CD4-positive, alpha-beta T cell (primary cell): ENCODE data around the gene SLC22A8. TPM values are rescaled to one million over a fixed set of nuclear protein-coding genes. Genes with fewer than 3 reads are reported as not detected.

Experiments used
- ATAC-seq: fragments of 200-7000 bp; cut with Tn5 transposase; one replicate; pipeline ENCODE4 v1.10.0; 2022; ENCODE audit warnings: mild to moderate bottlenecking; ENCODE audit not compliant: poor library complexity
- CTCF ChIA-PET: fragments of 350-600 bp; sonication (Branson Sonifier 250); formaldehyde crosslinking; loops from one replicate; lab custom pipeline; 2021; ENCODE audit warnings: antibody characterized with exemption, inconsistent platforms; lab: Charles Lee
- POLR2A ChIA-PET: fragments of 350-600 bp; sonication (Branson Sonifier 250); formaldehyde crosslinking; loops from one replicate; lab custom pipeline; 2021; ENCODE audit warnings: antibody characterized with exemption, inconsistent platforms; lab: Charles Lee
- DNase-seq, 14 experiments: peaks; one replicate each; pipeline ENCODE4 v3.0.0-alpha.2; 2013 to 2020; ENCODE audit warnings: mixed read lengths in 2 of 14
- H3K27ac ChIP-seq, 2 donors: one replicate each; pipeline versions ENCODE4 v1.5.1 to v1.7.0; 2013; ENCODE audit warnings: low read length in 2 of 2, low read depth in 1 of 2, mild to moderate bottlenecking in 1 of 2
- H3K27me3 ChIP-seq, 2 experiments: 1 replicate in 1 of 2; 2 replicates in 1 of 2; pipeline versions ENCODE4 v1.6.1 to v1.7.0; 2013; ENCODE audit warnings: low read length in 2 of 2, control low read depth in 1 of 2, mild to moderate bottlenecking in 1 of 2, moderate library complexity in 1 of 2; ENCODE audit not compliant: insufficient read depth in 2 of 2, control insufficient read depth in 1 of 2
- H3K36me3 ChIP-seq: one replicate; pipeline ENCODE4 v1.6.1; 2013; ENCODE audit warnings: low read length, control low read depth; ENCODE audit not compliant: insufficient read depth
- H3K4me1 ChIP-seq: one replicate; pipeline ENCODE4 v1.6.1; 2013; ENCODE audit warnings: low read length, control low read depth; ENCODE audit not compliant: insufficient read depth
- H3K4me3 ChIP-seq: one replicate; pipeline ENCODE4 v1.5.1; 2013; ENCODE audit warnings: mild to moderate bottlenecking, low read length, moderate library complexity
- H3K9me3 ChIP-seq, 2 experiments: 1 replicate in 1 of 2; 2 replicates in 1 of 2; pipeline versions ENCODE4 v1.6.1 to v1.7.0; 2013; ENCODE audit warnings: low read length in 2 of 2, mild to moderate bottlenecking in 2 of 2, control low read depth in 1 of 2, moderate library complexity in 1 of 2; ENCODE audit not compliant: control insufficient read depth in 1 of 2, insufficient read depth in 1 of 2
- H3K27ac Mint-ChIP-seq: one replicate; pipeline ENCODE4 v1.8.0; 2020; ENCODE audit warnings: mixed read lengths
- H3K27me3 Mint-ChIP-seq: one replicate; pipeline ENCODE4 v1.8.0; 2021; ENCODE audit warnings: mixed read lengths
- H3K36me3 Mint-ChIP-seq: one replicate; pipeline ENCODE4 v1.8.0; 2021; ENCODE audit warnings: low read depth, mixed read lengths
- H3K4me1 Mint-ChIP-seq: one replicate; pipeline ENCODE4 v1.8.0; 2021; ENCODE audit warnings: low read depth, mixed read lengths
- H3K4me3 Mint-ChIP-seq: one replicate; pipeline ENCODE4 v1.8.0; 2020; ENCODE audit warnings: mild to moderate bottlenecking, mixed read lengths
- H3K9me3 Mint-ChIP-seq: one replicate; pipeline ENCODE4 v1.8.0; 2020; ENCODE audit warnings: mixed read lengths
- intact Hi-C, 2 experiments: fragments of 100-400 bp; cut with DNase I in 1 of 2; cut with micrococcal nuclease in 1 of 2; formaldehyde crosslinking; loops; one replicate each; pipeline versions ENCODE4 v1.15.1 to v1.9.0; 2023 to 2025; cut with DNase I, micrococcal nuclease
- total RNA-seq, 174 experiments: library from RNA in 2 of 174; stranded (reverse) in 2 of 174; gene quantifications; one replicate each; pipeline ENCODE4 v1.2.3 and lab custom pipeline; 2021 to 2026
- TF ChIP-seq, protein P1 (sequence below): fragments of 200-600 bp; IDR thresholded peaks from one replicate; pipeline ENCODE4 v1.8.0; 2022; ENCODE audit warnings: antibody characterized with exemption, mild to moderate bottlenecking

Gene SLC22A8
- total RNA-seq, 2 experiments from 2014 or later: not detected

- Mint-ChIP-seq H3K27me3 (peaks cover 22% of the 10 kb centered on the region), H3K4me1 (no peaks in the 10 kb centered on the region), H3K36me3 (no peaks in the 10 kb centered on the region), H3K27ac (no peak overlapping the region), H3K4me3 (no peak overlapping the region), H3K9me3 (no peaks in the 10 kb centered on the region)
- ChIA-PET CTCF (no interaction called here), POLR2A (no interaction called here)
- no peak overlapping the region for H3K27ac ChIP-seq
- H3K4me3 ChIP-seq: no peak overlapping the region
- no peaks in the 10 kb centered on the region for H3K36me3 ChIP-seq
- peaks cover 0 to 7% of the 10 kb centered on the region in 2 experiments for H3K27me3 ChIP-seq
- no peak for DNase-seq
- ATAC-seq: no peak
- TF ChIP-seq, protein P1, sequence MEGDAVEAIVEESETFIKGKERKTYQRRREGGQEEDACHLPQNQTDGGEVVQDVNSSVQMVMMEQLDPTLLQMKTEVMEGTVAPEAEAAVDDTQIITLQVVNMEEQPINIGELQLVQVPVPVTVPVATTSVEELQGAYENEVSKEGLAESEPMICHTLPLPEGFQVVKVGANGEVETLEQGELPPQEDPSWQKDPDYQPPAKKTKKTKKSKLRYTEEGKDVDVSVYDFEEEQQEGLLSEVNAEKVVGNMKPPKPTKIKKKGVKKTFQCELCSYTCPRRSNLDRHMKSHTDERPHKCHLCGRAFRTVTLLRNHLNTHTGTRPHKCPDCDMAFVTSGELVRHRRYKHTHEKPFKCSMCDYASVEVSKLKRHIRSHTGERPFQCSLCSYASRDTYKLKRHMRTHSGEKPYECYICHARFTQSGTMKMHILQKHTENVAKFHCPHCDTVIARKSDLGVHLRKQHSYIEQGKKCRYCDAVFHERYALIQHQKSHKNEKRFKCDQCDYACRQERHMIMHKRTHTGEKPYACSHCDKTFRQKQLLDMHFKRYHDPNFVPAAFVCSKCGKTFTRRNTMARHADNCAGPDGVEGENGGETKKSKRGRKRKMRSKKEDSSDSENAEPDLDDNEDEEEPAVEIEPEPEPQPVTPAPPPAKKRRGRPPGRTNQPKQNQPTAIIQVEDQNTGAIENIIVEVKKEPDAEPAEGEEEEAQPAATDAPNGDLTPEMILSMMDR: no peak
- intact Hi-C loops: no loop called here
- no peaks in the 10 kb centered on the region for H3K4me1 ChIP-seq
- no peaks in the 10 kb centered on the region for H3K9me3 ChIP-seq
Observed at GRCh38 chr11:63012839-63013238, 2.8 kb downstream of the SLC22A8 start.

- no peak overlapping the region for H3K27ac Mint-ChIP-seq
- Histone ChIP-seq H3K4me1 (no peaks in the 10 kb centered on the region), H3K36me3 (no peaks in the 10 kb centered on the region), H3K27ac (no peak overlapping the region), H3K4me3 (no peak overlapping the region), H3K9me3 (no peaks in the 10 kb centered on the region), H3K27me3 (peaks cover 0 to 3% of the 10 kb centered on the region in 2 experiments)
- H3K4me3 Mint-ChIP-seq: no peak overlapping the region
- H3K4me1 Mint-ChIP-seq: no peaks in the 10 kb centered on the region
- TF ChIP-seq, protein P1: no peak
- peaks cover 17% of the 10 kb centered on the region for H3K27me3 Mint-ChIP-seq
- POLR2A ChIA-PET: no interaction called here
- ATAC-seq (no peak), DNase-seq (no peak)
- intact Hi-C loops: no loop called here
- no peaks in the 10 kb centered on the region for H3K9me3 Mint-ChIP-seq
- CTCF ChIA-PET: no interaction called here
- H3K36me3 Mint-ChIP-seq: no peaks in the 10 kb centered on the region
Observed at GRCh38 chr11:63012430-63012829, 3.2 kb downstream of the SLC22A8 start.

DNA sequence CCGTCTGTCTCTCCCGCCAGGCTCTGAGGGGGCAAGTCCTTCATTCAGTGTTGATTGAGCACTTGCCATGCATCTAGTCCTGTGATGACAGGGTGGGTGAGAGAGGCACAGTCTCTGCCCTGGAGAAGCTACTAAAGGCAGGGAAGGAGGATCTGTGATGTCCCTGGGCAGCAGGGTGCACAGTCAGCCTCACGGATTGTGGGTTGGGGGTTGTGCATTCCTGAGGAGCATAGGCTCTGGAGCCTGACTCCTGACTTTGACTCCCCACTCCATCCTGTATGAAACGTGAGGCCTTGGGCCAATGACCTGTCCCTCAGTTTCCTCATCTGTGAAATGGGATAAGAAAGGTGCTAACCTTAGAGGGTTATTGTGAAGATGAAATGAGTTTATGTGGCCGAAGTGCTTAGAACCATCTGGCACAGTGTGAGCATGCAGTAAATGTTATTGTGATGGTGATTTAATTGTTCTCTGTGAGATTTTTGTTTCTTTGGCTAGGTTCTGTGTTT lies 4.7 kb downstream of the SLC22A8 start:
- Histone ChIP-seq H3K4me1 (no peaks in the 10 kb centered on the region), H3K9me3 (no peaks in the 10 kb centered on the region), H3K27me3 (no peaks in the 10 kb centered on the region), H3K36me3 (no peaks in the 10 kb centered on the region), H3K4me3 (no peak overlapping the region), H3K27ac (no peak overlapping the region)
- no peaks in the 10 kb centered on the region for H3K9me3 Mint-ChIP-seq
- DNase-seq: no peak
- H3K27ac Mint-ChIP-seq: no peak overlapping the region
- TF ChIP-seq, protein P1: no peak
- H3K27me3 Mint-ChIP-seq: peaks cover 17% of the 10 kb centered on the region
- ChIA-PET POLR2A (no interaction called here), CTCF (no interaction called here)
- ATAC-seq: no peak
- H3K36me3 Mint-ChIP-seq: no peaks in the 10 kb centered on the region
- H3K4me1 Mint-ChIP-seq: no peaks in the 10 kb centered on the region
- no peak overlapping the region for H3K4me3 Mint-ChIP-seq
- intact Hi-C loops: no loop called here
